D721Med (cell line): ENCODE measurements around the gene EDDM3A.

Experiments
- DNase-seq: peaks from one replicate; pipeline ENCODE4 v3.0.0; 2011; ENCODE audit warnings: low spot score; ENCODE audit not compliant: insufficient read length
- FAIRE-seq: peaks from 2 replicates; lab custom pipeline; 2011; peaks lifted over from hg19 to GRCh38; lab: Jason Lieb, UNC
- CTCF ChIP-seq: IDR thresholded peaks from 2 replicates; pipeline ENCODE4 v1.5.1; 2012; ENCODE audit warnings: mild to moderate bottlenecking, control low read depth; ENCODE audit not compliant: insufficient read depth; ENCODE audit errors: missing control alignments

Gene EDDM3A

GRCh38 chr14:20794644-20795369 is 49.1 kb downstream of the EDDM3A start:
- FAIRE-seq (no peak), DNase-seq (no peak)
- TF ChIP-seq CTCF: no peak

- FAIRE-seq: no peak
Observed at GRCh38 chr14:20797164-20797563, 51.5 kb downstream of the EDDM3A start.

More at GRCh38 chr14:20797164-20797563, 51.5 kb downstream of the EDDM3A start:
- DNase-seq: no peak
- TF ChIP-seq CTCF: no peak
